IgD-negative memory B cell (primary cell): ENCODE results near the gene SEC24C. TPM values are rescaled to one million over a fixed set of nuclear protein-coding genes. Genes with fewer than 3 reads are reported as not detected.
"Not testable (repeated sequence)": the region's sequence is repeated elsewhere in the genome, so short reads cannot be mapped to it uniquely, and the experiment has no call there.

ENCODE experiments used
- H3K27ac Mint-ChIP-seq, 3 donors: one replicate each; pipeline ENCODE4 v1.8.0; 2020 to 2022; ENCODE audit warnings: mild to moderate bottlenecking in 3 of 3, mixed read lengths in 3 of 3, moderate library complexity in 1 of 3
- H3K27me3 Mint-ChIP-seq: one replicate; pipeline ENCODE4 v1.8.0; 2021; ENCODE audit warnings: mixed read lengths
- H3K36me3 Mint-ChIP-seq: one replicate; pipeline ENCODE4 v1.8.0; 2020; ENCODE audit warnings: mild to moderate bottlenecking, mixed read lengths
- H3K4me1 Mint-ChIP-seq, 3 donors: one replicate each; pipeline ENCODE4 v1.8.0; 2020 to 2022; ENCODE audit warnings: mixed read lengths in 3 of 3, mild to moderate bottlenecking in 1 of 3
- H3K4me3 Mint-ChIP-seq, 4 donors: one replicate each; pipeline ENCODE4 v1.8.0; 2020 to 2022; ENCODE audit warnings: mild to moderate bottlenecking in 4 of 4, mixed read lengths in 4 of 4, moderate library complexity in 3 of 4
- H3K9me3 Mint-ChIP-seq, 3 donors: one replicate each; pipeline ENCODE4 v1.8.0; 2020 to 2021; ENCODE audit warnings: mixed read lengths in 3 of 3, mild to moderate bottlenecking in 1 of 3
- polyA plus RNA-seq: library from polyadenylated mRNA; unstranded; fragments of 300-500 nt; fragmentation: Illumina TruSeq; gene quantifications from one replicate; pipeline ENCODE4 v1.2.3, GENCODE V29; 2021

Gene SEC24C
- polyA plus RNA-seq: 31.8 TPM

- Mint-ChIP-seq H3K9me3 (no peaks in the 10 kb centered on the region), H3K27ac (peak within 1 kb of the TSS; percentile 99 to 100 (median 99)), H3K4me1 (peaks cover 16 to 29% (median 18%) of the 10 kb centered on the region in 3 donors), H3K4me3 (peak within 1 kb of the TSS; percentile 95 to 100 (median 98)), H3K36me3 (peaks cover 6% of the 10 kb centered on the region), H3K27me3 (no peaks in the 10 kb centered on the region)
Observed at GRCh38 chr10:73743905-73744663, at the start of gene SEC24C. Gene SEC24C, plus strand, starts transcription at chr10:73744372. Its CDS starts 2,461 bp downstream, at chr10:73746833.

DNA sequence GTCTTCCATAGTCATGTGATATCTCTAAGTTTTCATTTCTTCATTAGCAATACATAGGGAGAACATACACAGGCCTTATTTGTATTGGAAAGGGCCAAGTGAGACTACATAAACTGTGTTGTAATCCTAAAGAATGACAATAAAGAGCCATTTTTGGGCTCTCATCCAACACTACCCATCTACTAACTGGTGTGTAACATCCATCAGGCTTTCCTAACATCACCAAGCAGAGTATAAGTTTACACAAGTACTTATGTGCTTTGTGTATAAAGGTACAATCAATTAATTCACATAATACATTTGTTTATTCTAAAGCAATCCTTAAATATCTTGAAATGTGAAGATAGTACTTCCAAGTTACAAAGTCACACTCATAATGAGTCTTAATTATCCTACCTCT lies 48.9 kb upstream of the SEC24C start:
- not testable (repeated sequence) for H3K4me3 Mint-ChIP-seq, H3K9me3 Mint-ChIP-seq

GRCh38 chr10:73697675-73698159 lies 46.5 kb upstream of the SEC24C start, which contains the start of gene AGAP5:
Gene AGAP5, minus strand, starts transcription at chr10:73698109. Its CDS starts 354 bp downstream, at chr10:73697755.
- H3K27ac Mint-ChIP-seq, H3K9me3 Mint-ChIP-seq, H3K27me3 Mint-ChIP-seq, H3K36me3 Mint-ChIP-seq, H3K4me1 Mint-ChIP-seq, H3K4me3 Mint-ChIP-seq: not testable (repeated sequence)

More for the DNA sequence above, 48.9 kb upstream of the SEC24C start:
- H3K27me3 Mint-ChIP-seq, H3K4me1 Mint-ChIP-seq, H3K27ac Mint-ChIP-seq, H3K36me3 Mint-ChIP-seq: not testable (repeated sequence)

GRCh38 chr10:73698819-73699218 lies 45.4 kb upstream of the SEC24C start:
- H3K27me3 Mint-ChIP-seq, H3K27ac Mint-ChIP-seq, H3K4me3 Mint-ChIP-seq, H3K36me3 Mint-ChIP-seq, H3K9me3 Mint-ChIP-seq, H3K4me1 Mint-ChIP-seq: not testable (repeated sequence)

DNA sequence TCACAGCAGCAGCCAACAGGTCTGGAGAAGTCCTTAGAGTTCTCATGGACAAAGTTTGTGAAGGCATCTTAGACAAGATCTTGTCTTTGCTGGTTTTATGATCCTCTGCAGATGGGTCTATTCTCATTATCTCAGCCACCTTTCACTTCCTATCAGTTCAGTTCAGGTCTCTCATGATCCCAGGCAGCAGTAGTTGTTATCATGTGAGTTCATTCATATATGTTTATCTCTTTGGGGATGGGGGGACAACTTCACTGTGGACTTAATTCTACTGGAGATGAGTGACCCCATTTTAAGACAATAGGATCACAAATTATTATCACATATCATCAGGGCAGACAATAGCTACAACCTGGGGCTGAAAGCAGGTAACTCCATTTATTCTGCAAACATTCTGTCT lies 40.2 kb upstream of the SEC24C start:
- not testable (repeated sequence) for H3K36me3 Mint-ChIP-seq, H3K4me1 Mint-ChIP-seq, H3K27me3 Mint-ChIP-seq, H3K9me3 Mint-ChIP-seq, H3K4me3 Mint-ChIP-seq, H3K27ac Mint-ChIP-seq

GRCh38 chr10:73705506-73706072 lies 38.6 kb upstream of the SEC24C start:
- not testable (repeated sequence) for H3K27ac Mint-ChIP-seq, H3K9me3 Mint-ChIP-seq, H3K36me3 Mint-ChIP-seq, H3K27me3 Mint-ChIP-seq, H3K4me1 Mint-ChIP-seq, H3K4me3 Mint-ChIP-seq

DNA sequence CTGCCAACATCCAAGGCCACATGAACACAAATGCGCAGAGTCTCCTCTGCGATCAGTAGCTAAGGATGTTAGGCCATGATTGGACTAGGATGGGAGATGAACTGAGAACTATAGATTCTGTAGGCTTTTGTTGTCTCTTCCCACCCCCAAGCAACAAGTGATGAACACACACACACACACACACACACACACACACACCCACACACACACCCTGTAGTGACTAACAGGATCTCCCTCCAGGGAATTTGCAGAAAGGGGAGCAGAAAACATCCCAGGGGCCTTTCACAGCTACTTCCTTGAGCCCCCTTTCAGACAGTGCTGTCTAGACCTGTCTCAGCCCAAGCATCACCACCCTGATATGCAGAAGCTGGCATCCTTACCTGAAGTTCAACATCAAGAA lies 37.7 kb upstream of the SEC24C start:
- H3K4me1 Mint-ChIP-seq, H3K27me3 Mint-ChIP-seq, H3K4me3 Mint-ChIP-seq, H3K27ac Mint-ChIP-seq, H3K9me3 Mint-ChIP-seq, H3K36me3 Mint-ChIP-seq: not testable (repeated sequence)

GRCh38 chr10:73707628-73708027 lies 36.5 kb upstream of the SEC24C start:
- H3K4me1 Mint-ChIP-seq, H3K9me3 Mint-ChIP-seq, H3K4me3 Mint-ChIP-seq, H3K36me3 Mint-ChIP-seq, H3K27me3 Mint-ChIP-seq: not testable (repeated sequence)
- peak overlapping the region in 1 of 3 donors; percentile 35 for H3K27ac Mint-ChIP-seq

GRCh38 chr10:73708122-73708521 lies 36.0 kb upstream of the SEC24C start:
- H3K9me3 Mint-ChIP-seq, H3K4me1 Mint-ChIP-seq, H3K4me3 Mint-ChIP-seq, H3K36me3 Mint-ChIP-seq, H3K27me3 Mint-ChIP-seq: not testable (repeated sequence)
- peak overlapping the region in 1 of 3 donors; percentile 46 for H3K27ac Mint-ChIP-seq

DNA sequence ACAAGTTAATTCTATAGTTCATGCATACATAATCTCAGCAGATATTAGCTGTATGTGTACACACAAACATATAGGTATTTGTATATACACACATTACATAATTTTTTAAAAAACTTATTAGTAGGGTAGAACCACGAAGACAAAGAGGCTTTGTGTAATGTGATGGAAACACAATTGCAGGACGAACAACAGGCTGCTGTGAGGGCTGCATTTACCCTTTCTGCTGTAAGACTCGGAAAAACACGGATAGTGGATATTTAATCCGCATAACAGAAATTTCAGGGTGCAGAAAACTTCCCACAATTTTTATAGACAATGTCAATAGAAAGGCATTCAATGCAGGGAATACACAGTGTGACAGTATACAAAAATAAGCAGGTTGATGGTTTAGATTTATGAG lies 32.5 kb upstream of the SEC24C start:
- H3K27me3 Mint-ChIP-seq: not testable (repeated sequence)

DNA sequence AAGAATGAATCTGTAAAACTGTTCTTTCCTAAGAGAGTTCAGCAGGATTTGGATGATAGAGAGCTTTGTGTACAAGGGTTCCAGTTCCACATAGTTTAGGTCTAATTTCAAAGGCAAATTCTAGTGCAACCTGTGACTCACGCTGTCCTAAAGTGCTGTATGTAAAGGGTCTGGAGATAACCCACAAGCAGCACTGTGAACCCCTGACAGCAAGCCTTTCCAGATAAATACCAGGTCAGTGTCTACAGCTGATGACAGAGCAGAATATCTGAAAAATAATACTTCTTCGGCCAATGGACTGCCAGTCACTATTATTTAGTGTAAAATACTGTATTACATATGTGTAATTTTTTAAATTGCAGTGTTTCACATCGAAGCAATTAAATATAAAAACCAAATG lies 30.3 kb upstream of the SEC24C start:
- not testable (repeated sequence) for H3K27me3 Mint-ChIP-seq, H3K27ac Mint-ChIP-seq, H3K4me3 Mint-ChIP-seq, H3K36me3 Mint-ChIP-seq, H3K9me3 Mint-ChIP-seq
- H3K4me1 Mint-ChIP-seq: peaks cover 6 to 10% (median 9%) of the 10 kb centered on the region in 3 donors

More for the DNA sequence above, 32.5 kb upstream of the SEC24C start:
- H3K4me1 Mint-ChIP-seq, H3K36me3 Mint-ChIP-seq, H3K9me3 Mint-ChIP-seq, H3K4me3 Mint-ChIP-seq, H3K27ac Mint-ChIP-seq: not testable (repeated sequence)

GRCh38 chr10:73714483-73714882 lies 29.7 kb upstream of the SEC24C start:
- not testable (repeated sequence) for H3K9me3 Mint-ChIP-seq, H3K27me3 Mint-ChIP-seq, H3K36me3 Mint-ChIP-seq, H3K4me3 Mint-ChIP-seq, H3K27ac Mint-ChIP-seq
- H3K4me1 Mint-ChIP-seq: peaks cover 6 to 10% (median 9%) of the 10 kb centered on the region in 3 donors

- H3K36me3 Mint-ChIP-seq, H3K4me3 Mint-ChIP-seq, H3K27ac Mint-ChIP-seq, H3K27me3 Mint-ChIP-seq, H3K9me3 Mint-ChIP-seq: not testable (repeated sequence)
- H3K4me1 Mint-ChIP-seq: peaks cover 6 to 10% (median 9%) of the 10 kb centered on the region in 3 donors
Observed at GRCh38 chr10:73715179-73716156, 28.7 kb upstream of the SEC24C start.

GRCh38 chr10:73716251-73716650 lies 27.9 kb upstream of the SEC24C start:
- Mint-ChIP-seq H3K27ac (no peak overlapping the region), H3K4me3 (no peak overlapping the region), H3K4me1 (peaks cover 6 to 10% (median 9%) of the 10 kb centered on the region in 3 donors), H3K9me3 (no peaks in the 10 kb centered on the region), H3K27me3 (no peaks in the 10 kb centered on the region), H3K36me3 (peaks cover 2% of the 10 kb centered on the region)

GRCh38 chr10:73717556-73717955 lies 26.6 kb upstream of the SEC24C start:
- Mint-ChIP-seq H3K4me1 (peaks cover 6 to 10% (median 9%) of the 10 kb centered on the region in 3 donors), H3K36me3 (peaks cover 2% of the 10 kb centered on the region), H3K27me3 (no peaks in the 10 kb centered on the region), H3K27ac (peak overlapping the region; percentile 1 to 86 (median 21)), H3K9me3 (no peaks in the 10 kb centered on the region), H3K4me3 (peak overlapping the region in 1 of 4 donors; percentile 58)
